K562 (cell line): ENCODE data around the gene EML2. TPM values are rescaled to one million over a fixed set of nuclear protein-coding genes. Genes with fewer than 3 reads are reported as not detected.
A peak's percentile ranks its signal among the peaks of the same experiment; 100 is the strongest.

Source experiments
- C11orf30 ChIP-seq: fragments of 450-650 bp; IDR thresholded peaks from 2 replicates; pipeline ENCODE4 v1.6.1; 2016; ENCODE audit warnings: low read depth, mild to moderate bottlenecking
- EGR1 ChIP-seq: fragments of 450-650 bp; conservative IDR thresholded peaks from 2 replicates; pipeline ENCODE4 v1.6.1; 2017; ENCODE audit warnings: mild to moderate bottlenecking
- ERF ChIP-seq: fragments of 450-650 bp; formaldehyde crosslinking; IDR thresholded peaks from 2 replicates; pipeline ENCODE4 v1.4.0; 2020; ENCODE audit warnings: mild to moderate bottlenecking, mixed read lengths
- ETV6 ChIP-seq, 3 experiments: fragments of 150-350 bp in 1 of 3; sonication (generic) in 1 of 3; formaldehyde crosslinking in 1 of 3; IDR thresholded peaks; 2 replicates each; pipeline versions ENCODE4 v1.6.1 to v1.8.0; 2014 to 2022; ENCODE audit warnings: borderline replicate concordance in 2 of 3, low read depth in 2 of 3, antibody characterized with exemption in 1 of 3, low read length in 1 of 3, mild to moderate bottlenecking in 1 of 3, missing genetic modification reagents in 1 of 3
- KDM2B ChIP-seq: fragments of 250-450 bp; sonication (Bioruptor Pico); IDR thresholded peaks from 2 replicates; pipeline ENCODE4 v1.8.0; 2021; ENCODE audit warnings: mild to moderate bottlenecking, moderate library complexity
- MAZ ChIP-seq, 2 experiments: fragments of 450-650 bp in 1 of 2; sonication (generic) in 1 of 2; formaldehyde crosslinking; IDR thresholded peaks in 1 of 2; conservative IDR thresholded peaks in 1 of 2; 2 replicates each; pipeline versions ENCODE4 v1.4.0 to v1.5.0; 2020; ENCODE audit warnings: mild to moderate bottlenecking in 1 of 2, missing genetic modification reagents in 1 of 2
- MTF1 ChIP-seq: fragments of 250-450 bp; sonication (Bioruptor Pico); IDR thresholded peaks from 2 replicates; pipeline ENCODE4 v1.9.0; 2021; ENCODE audit warnings: moderate library complexity, mild to moderate bottlenecking, inconsistent platforms, borderline replicate concordance
- MYC ChIP-seq, 2 experiments: fragments of 250-450 bp in 1 of 2; sonication (Bioruptor Pico) in 1 of 2; IDR thresholded peaks; 2 replicates each; pipeline versions ENCODE4 v1.5.1 to v1.6.1; 2012 to 2021; ENCODE audit warnings: low read depth in 2 of 2, borderline replicate concordance in 1 of 2, improper control_type of control experiment in 1 of 2, low read length in 1 of 2, mild to moderate bottlenecking in 1 of 2, moderate library complexity in 1 of 2
- PML ChIP-seq: IDR thresholded peaks from 2 replicates; pipeline ENCODE4 v1.6.1; 2012; ENCODE audit warnings: low read length, inconsistent platforms
- SRSF7 ChIP-seq: fragments of 200-400 bp; formaldehyde crosslinking; optimal IDR thresholded peaks from 2 replicates; pipeline ENCODE3; 2017; ENCODE audit warnings: mild to moderate bottlenecking, low read depth, low read length
- TGIF2 ChIP-seq: sonication (generic); formaldehyde crosslinking; IDR thresholded peaks from 2 replicates; pipeline ENCODE4 v1.8.1; 2022; ENCODE audit warnings: mild to moderate bottlenecking, missing genetic modification reagents, moderate library complexity
- YY1 ChIP-seq, 3 experiments: IDR thresholded peaks; 2 replicates each; pipeline ENCODE4 v1.6.1; 2011; ENCODE audit warnings: low read length in 2 of 3, mild to moderate bottlenecking in 2 of 3, moderate library complexity in 2 of 3, borderline replicate concordance in 1 of 3, control low read depth in 1 of 3, low read depth in 1 of 3; ENCODE audit not compliant: insufficient read depth in 3 of 3, insufficient replicate concordance in 2 of 3, control insufficient read depth in 1 of 3, insufficient read length in 1 of 3; ENCODE audit errors: extremely low read depth in 1 of 3
- ZFP30 ChIP-seq: fragments of 250-450 bp; sonication (Bioruptor Pico); IDR thresholded peaks from 2 replicates; pipeline ENCODE4 v1.8.0; 2022; ENCODE audit warnings: moderate library complexity, mild to moderate bottlenecking, inconsistent platforms, borderline replicate concordance
- ZSCAN32 ChIP-seq: fragments of 450-650 bp; formaldehyde crosslinking; IDR thresholded peaks from 2 replicates; pipeline ENCODE4 v1.4.0; 2020; ENCODE audit warnings: mild to moderate bottlenecking, moderate library complexity
- polyA plus RNA-seq, 8 experiments: library from polyadenylated mRNA; depleted of rRNA in 4 of 8; stranded (reverse) in 5 of 8; unstranded in 3 of 8; fragments of >200 nt; fragmentation: Nextera tagmentation in 2 of 8; fragmentation: Illumina TruSeq in 1 of 8; extraction: Ambion mirVana in 2 of 8; extraction: Trizol in 1 of 8; gene quantifications; 2 replicates each; pipeline versions ENCODE4 v1.2.1 to v1.2.3, GENCODE V29; 2011 to 2014; ENCODE audit warnings: inconsistent platforms in 1 of 8, missing spikeins in 1 of 8
- total RNA-seq, 7 experiments: library from RNA; depleted of rRNA in 6 of 7; stranded (reverse); fragments of >200 nt in 6 of 7; fragmentation: Illumina TruSeq in 2 of 7; extraction: Trizol in 2 of 7; gene quantifications; 2 replicates each; pipeline versions ENCODE4 v1.2.1 to v1.2.3, GENCODE V29; 2011 to 2021; ENCODE audit warnings: low replicate concordance in 1 of 7
- TF ChIP-seq, protein P1 (sequence below): fragments of 450-650 bp; IDR thresholded peaks from 2 replicates; pipeline ENCODE4 v1.6.1; 2017; ENCODE audit warnings: antibody characterized with exemption, mild to moderate bottlenecking
- TF ChIP-seq, protein P2 (sequence below): sonication (generic); formaldehyde crosslinking; IDR thresholded peaks from 2 replicates; pipeline ENCODE4 v1.9.0; 2022; ENCODE audit warnings: mild to moderate bottlenecking, missing genetic modification reagents
- TF ChIP-seq, protein P3 (sequence below), 3 experiments: IDR thresholded peaks in 2 of 3; conservative IDR thresholded peaks in 1 of 3; 2 replicates each; pipeline ENCODE4 v1.5.1; 2011 to 2012; ENCODE audit warnings: low read length in 3 of 3, mild to moderate bottlenecking in 3 of 3, control low read depth in 2 of 3, improper control_type of control experiment in 1 of 3, inconsistent platforms in 1 of 3, low read depth in 1 of 3, mixed read lengths in 1 of 3, moderate library complexity in 1 of 3; ENCODE audit not compliant: insufficient read depth in 2 of 3

Gene EML2
- total and polyA plus RNA-seq, 9 of the 15 experiments (the other 6 are each of a cell fraction or from before 2014, with no cell fraction given): 2.6 to 69.6 (median 24.8) TPM

DNA sequence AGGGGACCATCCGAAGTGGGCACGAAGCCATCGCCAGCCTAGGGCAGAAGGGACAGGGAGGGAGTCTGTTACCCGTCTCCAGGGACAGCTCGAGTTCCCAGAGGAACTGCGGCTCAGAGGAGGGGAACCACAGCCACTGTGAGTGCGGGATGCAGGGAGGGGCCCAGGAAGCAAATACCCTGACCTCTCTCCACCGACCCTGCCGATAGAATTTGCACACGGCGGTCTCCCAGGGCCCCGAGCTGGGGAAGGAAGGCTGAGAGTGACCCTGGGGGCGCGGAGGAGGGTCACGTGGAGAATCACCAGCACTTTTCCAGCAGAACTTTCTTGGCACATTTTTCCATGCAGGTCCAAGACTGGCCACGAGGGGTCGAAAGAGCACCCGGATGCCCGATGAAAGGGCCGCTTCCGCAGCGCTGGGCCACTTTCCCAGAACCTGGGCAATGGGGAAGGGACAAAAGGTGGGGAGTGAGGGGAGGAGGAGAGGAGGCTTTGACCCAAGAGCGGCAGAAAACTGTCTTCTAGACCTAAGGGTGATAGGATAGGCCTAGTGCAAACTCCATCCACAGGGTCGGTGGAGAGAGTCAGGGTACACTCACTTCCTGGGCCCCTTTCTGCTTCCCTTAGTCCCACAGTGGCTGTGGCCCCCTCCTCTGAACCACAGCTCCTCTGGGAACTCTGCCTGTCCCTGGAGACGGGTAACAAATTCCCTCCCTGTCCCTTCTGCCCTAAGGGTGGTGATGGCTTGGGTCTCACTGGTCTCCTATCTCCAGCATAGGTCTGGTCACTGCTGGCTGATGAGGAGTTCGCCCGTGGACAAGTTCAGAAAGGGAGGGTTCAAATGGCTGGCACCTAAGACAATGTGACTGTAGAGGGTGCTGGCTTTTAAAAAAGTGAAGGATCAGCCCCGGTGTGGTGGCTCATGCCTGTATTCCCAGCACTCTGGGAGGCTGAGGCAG, 31.8 kb downstream of the EML2 start (continued):
- TF ChIP-seq ZSCAN32 (CRISPR knock-in tag): no peak
- TF ChIP-seq, protein P1, sequence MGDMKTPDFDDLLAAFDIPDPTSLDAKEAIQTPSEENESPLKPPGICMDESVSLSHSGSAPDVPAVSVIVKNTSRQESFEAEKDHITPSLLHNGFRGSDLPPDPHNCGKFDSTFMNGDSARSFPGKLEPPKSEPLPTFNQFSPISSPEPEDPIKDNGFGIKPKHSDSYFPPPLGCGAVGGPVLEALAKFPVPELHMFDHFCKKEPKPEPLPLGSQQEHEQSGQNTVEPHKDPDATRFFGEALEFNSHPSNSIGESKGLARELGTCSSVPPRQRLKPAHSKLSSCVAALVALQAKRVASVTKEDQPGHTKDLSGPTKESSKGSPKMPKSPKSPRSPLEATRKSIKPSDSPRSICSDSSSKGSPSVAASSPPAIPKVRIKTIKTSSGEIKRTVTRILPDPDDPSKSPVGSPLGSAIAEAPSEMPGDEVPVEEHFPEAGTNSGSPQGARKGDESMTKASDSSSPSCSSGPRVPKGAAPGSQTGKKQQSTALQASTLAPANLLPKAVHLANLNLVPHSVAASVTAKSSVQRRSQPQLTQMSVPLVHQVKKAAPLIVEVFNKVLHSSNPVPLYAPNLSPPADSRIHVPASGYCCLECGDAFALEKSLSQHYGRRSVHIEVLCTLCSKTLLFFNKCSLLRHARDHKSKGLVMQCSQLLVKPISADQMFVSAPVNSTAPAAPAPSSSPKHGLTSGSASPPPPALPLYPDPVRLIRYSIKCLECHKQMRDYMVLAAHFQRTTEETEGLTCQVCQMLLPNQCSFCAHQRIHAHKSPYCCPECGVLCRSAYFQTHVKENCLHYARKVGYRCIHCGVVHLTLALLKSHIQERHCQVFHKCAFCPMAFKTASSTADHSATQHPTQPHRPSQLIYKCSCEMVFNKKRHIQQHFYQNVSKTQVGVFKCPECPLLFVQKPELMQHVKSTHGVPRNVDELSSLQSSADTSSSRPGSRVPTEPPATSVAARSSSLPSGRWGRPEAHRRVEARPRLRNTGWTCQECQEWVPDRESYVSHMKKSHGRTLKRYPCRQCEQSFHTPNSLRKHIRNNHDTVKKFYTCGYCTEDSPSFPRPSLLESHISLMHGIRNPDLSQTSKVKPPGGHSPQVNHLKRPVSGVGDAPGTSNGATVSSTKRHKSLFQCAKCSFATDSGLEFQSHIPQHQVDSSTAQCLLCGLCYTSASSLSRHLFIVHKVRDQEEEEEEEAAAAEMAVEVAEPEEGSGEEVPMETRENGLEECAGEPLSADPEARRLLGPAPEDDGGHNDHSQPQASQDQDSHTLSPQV: no peak
- no peak for TF ChIP-seq C11orf30
- no peak for TF ChIP-seq ETV6 (IDR thresholded peaks at IDR 0.05; ENCODE audit: borderline replicate concordance in 1 of 2, low read depth in 2 of 2, low read length in 1 of 2)
- TF ChIP-seq ETV6 (CRISPR knock-in tag; IDR thresholded peaks at IDR 0.05; ENCODE audit: borderline replicate concordance): no peak
- no peak for TF ChIP-seq KDM2B
- TF ChIP-seq MAZ (CRISPR knock-in tag; conservative IDR thresholded peaks at IDR 0.05 in 1 of 2, IDR thresholded peaks at IDR 0.05 in 1 of 2): peak; percentile 56 to 81
- no peak for TF ChIP-seq TGIF2 (CRISPR knock-in tag)
- no peak for TF ChIP-seq ZFP30 (CRISPR knock-in tag)
- no peak for TF ChIP-seq SRSF7
- TF ChIP-seq, protein P2, sequence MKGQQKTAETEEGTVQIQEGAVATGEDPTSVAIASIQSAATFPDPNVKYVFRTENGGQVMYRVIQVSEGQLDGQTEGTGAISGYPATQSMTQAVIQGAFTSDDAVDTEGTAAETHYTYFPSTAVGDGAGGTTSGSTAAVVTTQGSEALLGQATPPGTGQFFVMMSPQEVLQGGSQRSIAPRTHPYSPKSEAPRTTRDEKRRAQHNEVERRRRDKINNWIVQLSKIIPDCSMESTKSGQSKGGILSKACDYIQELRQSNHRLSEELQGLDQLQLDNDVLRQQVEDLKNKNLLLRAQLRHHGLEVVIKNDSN (CRISPR knock-in tag): peak; percentile 89
- no peak for TF ChIP-seq ERF (CRISPR knock-in tag)
- peak in 2 of 3 experiments; percentile 9 to 36 for TF ChIP-seq YY1 (IDR thresholded peaks at IDR 0.05; ENCODE audit: borderline replicate concordance in 1 of 3, control insufficient read depth in 1 of 3, extremely low read depth in 1 of 3, insufficient read depth in 3 of 3, insufficient read length in 1 of 3, insufficient replicate concordance in 2 of 3, low read depth in 1 of 3, low read length in 2 of 3)
- TF ChIP-seq, protein P3, sequence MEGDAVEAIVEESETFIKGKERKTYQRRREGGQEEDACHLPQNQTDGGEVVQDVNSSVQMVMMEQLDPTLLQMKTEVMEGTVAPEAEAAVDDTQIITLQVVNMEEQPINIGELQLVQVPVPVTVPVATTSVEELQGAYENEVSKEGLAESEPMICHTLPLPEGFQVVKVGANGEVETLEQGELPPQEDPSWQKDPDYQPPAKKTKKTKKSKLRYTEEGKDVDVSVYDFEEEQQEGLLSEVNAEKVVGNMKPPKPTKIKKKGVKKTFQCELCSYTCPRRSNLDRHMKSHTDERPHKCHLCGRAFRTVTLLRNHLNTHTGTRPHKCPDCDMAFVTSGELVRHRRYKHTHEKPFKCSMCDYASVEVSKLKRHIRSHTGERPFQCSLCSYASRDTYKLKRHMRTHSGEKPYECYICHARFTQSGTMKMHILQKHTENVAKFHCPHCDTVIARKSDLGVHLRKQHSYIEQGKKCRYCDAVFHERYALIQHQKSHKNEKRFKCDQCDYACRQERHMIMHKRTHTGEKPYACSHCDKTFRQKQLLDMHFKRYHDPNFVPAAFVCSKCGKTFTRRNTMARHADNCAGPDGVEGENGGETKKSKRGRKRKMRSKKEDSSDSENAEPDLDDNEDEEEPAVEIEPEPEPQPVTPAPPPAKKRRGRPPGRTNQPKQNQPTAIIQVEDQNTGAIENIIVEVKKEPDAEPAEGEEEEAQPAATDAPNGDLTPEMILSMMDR (IDR thresholded peaks at IDR 0.05 in 2 of 3, conservative IDR thresholded peaks at IDR 0.05 in 1 of 3; ENCODE audit: insufficient read depth in 2 of 3, low read depth in 1 of 3, low read length in 3 of 3): peak; percentile 86 to 92 (median 90)
- no peak for TF ChIP-seq MYC (IDR thresholded peaks at IDR 0.05; ENCODE audit: low read depth, low read length)
- TF ChIP-seq MYC (CRISPR knock-in tag; IDR thresholded peaks at IDR 0.05; ENCODE audit: borderline replicate concordance, low read depth): no peak
- TF ChIP-seq EGR1: 0 out of 2 replicates have a peak, but pooled peaks have one; percentile 17
- 0 out of 2 replicates have a peak, but pooled peaks have one; percentile 20 for TF ChIP-seq PML
- no peak for TF ChIP-seq MTF1
